Calu3 (cell line): ENCODE measurements around the gene SDCCAG8. TPM values are rescaled to one million over a fixed set of nuclear protein-coding genes. Genes with fewer than 3 reads are reported as not detected.

Experiments used
- BruUV-seq: library from RNA; stranded (reverse); fragments of 400-500 nt; replicated peaks from 2 replicates; lab custom pipeline; 2021; lab: Mats Ljungman, UMichigan
- CTCF ChIA-PET: fragments of 300-600 bp; sonication (Branson Sonifier 250); formaldehyde crosslinking; loops from one replicate; lab custom pipeline; 2022; ENCODE audit warnings: antibody characterized with exemption; lab: Charles Lee
- DNase-seq: peaks from one replicate; pipeline ENCODE4 v3.0.0; 2022
- H3K27ac Mint-ChIP-seq: one replicate; pipeline ENCODE4 v1.8.0; 2022; ENCODE audit warnings: mixed read lengths; ENCODE audit not compliant: unreplicated experiment
- H3K27me3 Mint-ChIP-seq: one replicate; pipeline ENCODE4 v1.8.0; 2022; ENCODE audit warnings: mixed read lengths; ENCODE audit not compliant: unreplicated experiment
- H3K36me3 Mint-ChIP-seq: one replicate; pipeline ENCODE4 v1.8.0; 2022; ENCODE audit warnings: mild to moderate bottlenecking, moderate library complexity, mixed read lengths; ENCODE audit not compliant: insufficient read depth, unreplicated experiment
- H3K4me1 Mint-ChIP-seq: one replicate; pipeline ENCODE4 v1.8.0; 2022; ENCODE audit warnings: mild to moderate bottlenecking, low read depth, mixed read lengths; ENCODE audit not compliant: unreplicated experiment
- H3K4me3 Mint-ChIP-seq: one replicate; pipeline ENCODE4 v1.8.0; 2022; ENCODE audit warnings: mild to moderate bottlenecking, low read depth, moderate library complexity, mixed read lengths; ENCODE audit not compliant: unreplicated experiment
- H3K9me3 Mint-ChIP-seq: one replicate; pipeline ENCODE4 v1.8.0; 2022; ENCODE audit warnings: low read depth, mixed read lengths; ENCODE audit not compliant: unreplicated experiment
- intact Hi-C: fragments of 100-400 bp; cut with micrococcal nuclease; formaldehyde crosslinking; loops from one replicate; pipeline ENCODE4 v1.10.0; 2022; ENCODE audit not compliant: unreplicated experiment
- total RNA-seq: library from RNA; stranded (reverse); gene quantifications from 2 replicates; pipeline ENCODE4 v1.2.3, GENCODE V29; 2022
- TF ChIP-seq, protein P1 (sequence below): fragments of 200-600 bp; IDR thresholded peaks from one replicate; pipeline ENCODE4 v1.8.0; 2022; ENCODE audit warnings: antibody characterized with exemption; ENCODE audit not compliant: unreplicated experiment

SDCCAG8 gene
- total RNA-seq, 1 experiment from 2014 or later = 67.3 TPM

DNA sequence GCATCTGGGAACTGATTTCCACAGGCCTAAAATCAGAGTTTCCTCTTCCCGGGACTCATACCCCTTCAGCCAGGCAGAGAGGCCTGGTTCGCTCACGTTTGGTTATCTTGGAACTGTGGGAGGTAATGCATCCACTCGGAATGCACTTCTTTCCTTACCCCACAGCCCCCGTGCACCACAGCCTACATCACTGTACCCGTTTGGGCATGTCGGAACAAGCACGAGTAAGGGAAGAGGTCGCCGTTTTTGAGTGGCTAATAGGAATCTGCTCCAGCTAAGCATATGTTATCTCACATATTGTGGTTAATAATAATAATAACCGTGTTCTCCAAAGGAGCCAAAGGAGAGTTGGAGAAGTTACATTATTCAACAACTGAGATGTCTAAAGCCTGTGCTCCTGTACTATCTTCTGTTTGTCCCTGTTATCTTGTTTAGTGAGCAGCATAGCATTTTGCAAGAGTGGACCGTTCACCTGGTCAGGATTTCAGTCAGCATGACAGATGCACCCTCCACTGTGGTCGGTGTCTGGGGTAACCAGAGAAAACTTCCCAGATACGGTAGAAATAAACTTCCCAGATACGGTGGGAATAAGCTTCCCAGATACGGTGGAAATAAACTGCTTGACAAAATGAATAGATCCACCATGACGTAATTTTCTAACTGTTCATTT is 198.6 kb downstream of the SDCCAG8 start:
- CTCF ChIA-PET = no interaction called here
- Mint-ChIP-seq H3K4me3 (no peak overlapping the region), H3K27me3 (no peaks in the 10 kb centered on the region), H3K9me3 (no peaks in the 10 kb centered on the region), H3K36me3 (no peaks in the 10 kb centered on the region), H3K27ac (no peak overlapping the region), H3K4me1 (no peaks in the 10 kb centered on the region)
- intact Hi-C loops = no loop called here
- no TSS peak for BruUV-seq
- DNase-seq = no peak
- TF ChIP-seq, protein P1, sequence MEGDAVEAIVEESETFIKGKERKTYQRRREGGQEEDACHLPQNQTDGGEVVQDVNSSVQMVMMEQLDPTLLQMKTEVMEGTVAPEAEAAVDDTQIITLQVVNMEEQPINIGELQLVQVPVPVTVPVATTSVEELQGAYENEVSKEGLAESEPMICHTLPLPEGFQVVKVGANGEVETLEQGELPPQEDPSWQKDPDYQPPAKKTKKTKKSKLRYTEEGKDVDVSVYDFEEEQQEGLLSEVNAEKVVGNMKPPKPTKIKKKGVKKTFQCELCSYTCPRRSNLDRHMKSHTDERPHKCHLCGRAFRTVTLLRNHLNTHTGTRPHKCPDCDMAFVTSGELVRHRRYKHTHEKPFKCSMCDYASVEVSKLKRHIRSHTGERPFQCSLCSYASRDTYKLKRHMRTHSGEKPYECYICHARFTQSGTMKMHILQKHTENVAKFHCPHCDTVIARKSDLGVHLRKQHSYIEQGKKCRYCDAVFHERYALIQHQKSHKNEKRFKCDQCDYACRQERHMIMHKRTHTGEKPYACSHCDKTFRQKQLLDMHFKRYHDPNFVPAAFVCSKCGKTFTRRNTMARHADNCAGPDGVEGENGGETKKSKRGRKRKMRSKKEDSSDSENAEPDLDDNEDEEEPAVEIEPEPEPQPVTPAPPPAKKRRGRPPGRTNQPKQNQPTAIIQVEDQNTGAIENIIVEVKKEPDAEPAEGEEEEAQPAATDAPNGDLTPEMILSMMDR = no peak

DNA sequence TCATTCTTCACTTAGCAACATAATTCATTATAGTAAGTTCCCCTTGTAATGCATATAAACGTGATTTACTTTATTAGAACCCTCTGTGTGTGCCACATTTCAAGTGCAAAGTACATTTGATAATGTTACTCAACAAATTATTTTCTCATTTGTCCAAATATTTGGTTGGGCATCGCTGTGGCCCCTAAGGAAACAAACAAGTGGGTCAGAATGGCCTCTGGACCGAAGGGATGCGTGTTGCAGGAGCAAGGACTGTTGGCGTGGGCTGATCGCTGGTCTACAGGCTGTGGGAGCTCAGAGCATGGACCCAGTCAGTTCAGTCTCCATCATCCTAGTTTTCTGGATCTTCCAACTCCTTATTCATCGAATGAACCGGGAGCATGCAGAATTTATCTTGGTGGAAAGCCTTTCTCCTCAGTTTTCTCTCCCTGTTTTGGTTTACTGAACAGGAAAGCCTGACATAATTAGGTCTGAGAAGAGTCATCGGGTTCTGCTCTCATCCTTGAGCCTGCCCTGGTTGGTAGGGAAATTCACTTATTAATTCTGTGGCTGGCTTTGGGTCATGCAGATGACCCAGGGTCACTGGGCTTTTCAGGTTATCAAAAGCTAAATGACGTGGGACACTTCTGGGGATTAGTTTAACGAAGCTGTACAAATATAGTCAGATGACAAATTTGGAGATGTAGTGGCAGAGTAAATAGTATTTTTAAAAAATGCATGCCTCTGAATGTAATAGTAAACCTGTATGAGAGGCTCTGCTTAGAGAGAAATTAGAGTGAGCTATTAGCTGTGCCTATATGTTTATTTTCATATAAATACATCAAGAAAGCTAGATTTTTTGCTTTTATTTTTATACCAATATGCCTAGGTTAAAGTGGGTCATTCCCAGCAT is 200.2 kb downstream of the SDCCAG8 start:
- H3K36me3 Mint-ChIP-seq = no peaks in the 10 kb centered on the region
- H3K27ac Mint-ChIP-seq = no peak overlapping the region
- H3K27me3 Mint-ChIP-seq = no peaks in the 10 kb centered on the region
- H3K4me1 Mint-ChIP-seq = no peaks in the 10 kb centered on the region
- intact Hi-C loops = no loop called here
- H3K9me3 Mint-ChIP-seq = no peaks in the 10 kb centered on the region
- BruUV-seq = no TSS peak
- no peak overlapping the region for H3K4me3 Mint-ChIP-seq
- TF ChIP-seq, protein P1 = no peak
- CTCF ChIA-PET = no interaction called here
- DNase-seq = no peak

DNA sequence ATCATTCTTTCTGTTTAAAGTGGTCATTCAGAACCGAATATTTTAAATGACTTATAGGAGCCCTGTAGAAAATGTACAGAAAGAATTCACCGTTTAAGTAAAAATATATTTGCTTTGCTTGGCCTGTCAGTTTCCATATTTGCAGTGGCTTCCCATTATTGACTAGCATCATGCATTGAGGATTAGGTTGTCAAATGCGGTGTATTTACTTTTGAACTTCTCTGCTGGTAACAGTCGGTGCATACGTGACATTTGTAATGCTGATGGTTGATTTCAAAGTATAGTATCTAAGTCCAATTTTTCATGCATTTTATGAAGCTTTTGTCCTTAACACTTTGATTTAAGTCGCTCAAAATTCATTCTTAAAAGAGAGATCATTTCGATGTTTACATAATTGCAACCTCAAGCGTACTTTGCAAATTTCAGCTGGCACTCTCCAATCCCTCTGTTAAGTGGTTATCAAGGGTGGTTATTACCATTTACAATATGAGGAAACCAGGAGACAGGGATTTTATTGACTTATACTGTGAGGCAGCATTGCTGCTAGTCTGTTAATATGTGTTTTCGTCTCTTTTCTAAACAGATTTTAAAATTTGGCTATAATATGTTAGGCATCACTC is 201.6 kb downstream of the SDCCAG8 start:
- H3K36me3 Mint-ChIP-seq = no peaks in the 10 kb centered on the region

DNA sequence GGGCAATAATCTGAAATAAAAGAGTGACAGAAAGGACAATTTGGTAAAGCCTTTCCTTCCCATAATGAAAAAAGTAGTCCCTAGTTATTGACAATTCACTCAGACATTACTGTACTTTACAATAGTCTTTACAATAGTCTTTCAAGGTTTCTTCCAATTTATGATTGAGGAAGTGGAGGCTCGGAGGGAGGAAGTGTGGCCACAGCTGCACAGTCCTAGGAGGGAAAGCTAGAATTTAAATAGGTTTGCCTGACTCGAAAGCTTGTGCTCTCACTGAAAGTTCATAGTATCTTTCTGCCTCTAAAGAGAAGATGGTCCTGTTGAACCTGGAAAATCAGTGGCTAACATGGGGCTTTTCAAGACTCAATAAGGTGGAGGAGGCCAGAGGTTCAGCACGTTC is 203.2 kb downstream of the SDCCAG8 start:
- Mint-ChIP-seq H3K9me3 (no peaks in the 10 kb centered on the region), H3K4me3 (no peak overlapping the region), H3K36me3 (no peaks in the 10 kb centered on the region), H3K27me3 (no peaks in the 10 kb centered on the region), H3K4me1 (no peaks in the 10 kb centered on the region), H3K27ac (no peak overlapping the region)
- CTCF ChIA-PET = no interaction called here
- no TSS peak for BruUV-seq
- intact Hi-C loops = no loop called here
- DNase-seq = no peak
- TF ChIP-seq, protein P1 = no peak

More for the DNA sequence above, 201.6 kb downstream of the SDCCAG8 start:
- Mint-ChIP-seq H3K27me3 (no peaks in the 10 kb centered on the region), H3K27ac (no peak overlapping the region), H3K4me3 (no peak overlapping the region), H3K9me3 (no peaks in the 10 kb centered on the region), H3K4me1 (no peaks in the 10 kb centered on the region)
- no peak for DNase-seq
- intact Hi-C loops = no loop called here
- CTCF ChIA-PET = no interaction called here
- TF ChIP-seq, protein P1 = no peak
- BruUV-seq = no TSS peak
